PC-3 (cell line): ENCODE measurements around the gene NFATC2IP.

Experiments
- EZH2 ChIP-seq: fragments of 300-600 bp; sonication (generic); IDR thresholded peaks from one replicate; pipeline ENCODE4 v1.6.1; 2017; ENCODE audit warnings: antibody characterized with exemption, mild to moderate bottlenecking, low read length; ENCODE audit not compliant: unreplicated experiment
- EZH2phosphoT487 ChIP-seq: fragments of 300-600 bp; sonication (generic); IDR thresholded peaks from 2 replicates; pipeline ENCODE4 v1.6.1; 2018; ENCODE audit warnings: mild to moderate bottlenecking, antibody characterized with exemption, low read length, borderline replicate concordance
- TF ChIP-seq, protein P1 (sequence below): fragments of 300-600 bp; sonication (generic); conservative IDR thresholded peaks from 2 replicates; pipeline ENCODE4 v1.5.1; 2017; ENCODE audit warnings: antibody characterized with exemption, low read depth, mild to moderate bottlenecking, low read length

DNA sequence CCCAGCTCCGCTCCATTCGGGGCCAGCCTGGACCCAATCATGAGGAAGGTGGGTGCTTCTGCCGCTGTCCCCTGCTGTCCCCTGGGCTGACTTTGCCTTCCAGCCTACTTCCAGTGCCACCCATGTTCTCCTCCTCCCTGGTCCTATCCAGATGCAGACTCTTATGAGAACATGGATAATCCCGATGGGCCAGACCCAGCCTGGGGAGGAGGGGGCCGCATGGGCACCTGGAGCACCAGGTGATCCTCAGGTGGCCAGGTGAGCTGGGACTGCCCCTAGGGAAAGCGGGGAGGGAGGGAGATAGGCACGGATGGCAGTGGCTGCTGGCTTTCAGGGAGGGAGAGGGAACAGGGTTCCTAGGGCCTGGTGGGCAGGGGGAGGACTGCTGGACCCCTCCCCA lies 12.0 kb upstream of the NFATC2IP start:
- TF ChIP-seq EZH2phosphoT487 = no peak
- TF ChIP-seq, protein P1, sequence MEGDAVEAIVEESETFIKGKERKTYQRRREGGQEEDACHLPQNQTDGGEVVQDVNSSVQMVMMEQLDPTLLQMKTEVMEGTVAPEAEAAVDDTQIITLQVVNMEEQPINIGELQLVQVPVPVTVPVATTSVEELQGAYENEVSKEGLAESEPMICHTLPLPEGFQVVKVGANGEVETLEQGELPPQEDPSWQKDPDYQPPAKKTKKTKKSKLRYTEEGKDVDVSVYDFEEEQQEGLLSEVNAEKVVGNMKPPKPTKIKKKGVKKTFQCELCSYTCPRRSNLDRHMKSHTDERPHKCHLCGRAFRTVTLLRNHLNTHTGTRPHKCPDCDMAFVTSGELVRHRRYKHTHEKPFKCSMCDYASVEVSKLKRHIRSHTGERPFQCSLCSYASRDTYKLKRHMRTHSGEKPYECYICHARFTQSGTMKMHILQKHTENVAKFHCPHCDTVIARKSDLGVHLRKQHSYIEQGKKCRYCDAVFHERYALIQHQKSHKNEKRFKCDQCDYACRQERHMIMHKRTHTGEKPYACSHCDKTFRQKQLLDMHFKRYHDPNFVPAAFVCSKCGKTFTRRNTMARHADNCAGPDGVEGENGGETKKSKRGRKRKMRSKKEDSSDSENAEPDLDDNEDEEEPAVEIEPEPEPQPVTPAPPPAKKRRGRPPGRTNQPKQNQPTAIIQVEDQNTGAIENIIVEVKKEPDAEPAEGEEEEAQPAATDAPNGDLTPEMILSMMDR = no peak
- TF ChIP-seq EZH2 = no peak
